Measurements from ENCODE around the gene PCOLCE2. TPM values are rescaled to one million over a fixed set of nuclear protein-coding genes. Genes with fewer than 3 reads are reported as not detected.

PCOLCE2 gene
- total RNA-seq, 4 donors from 2014 or later: 5.3 to 27.4 (median 9.1) TPM

- TF ChIP-seq CTCF (IDR thresholded peaks at IDR 0.05) (no peak), POLR2A (IDR thresholded peaks at IDR 0.05) (no peak)
- Histone ChIP-seq H3K4me3 (no peak overlapping the region), H3K36me3 (no peaks in the 10 kb centered on the region), H3K9me3 (no peaks in the 10 kb centered on the region), H3K27me3 (no peaks in the 10 kb centered on the region), H3K4me1 (no peaks in the 10 kb centered on the region), H3K27ac (no peak overlapping the region)
- DNase-seq: no peak
- intact Hi-C loops (cut with DNase I; ENCODE audit: low total_unique reads): no loop called here
These were observed 73.1 kb downstream of the PCOLCE2 start for GRCh38 chr3:142815803-142816202.

- Histone ChIP-seq H3K27ac (no peak overlapping the region), H3K4me3 (no peak overlapping the region), H3K4me1 (no peaks in the 10 kb centered on the region), H3K27me3 (no peaks in the 10 kb centered on the region), H3K9me3 (no peaks in the 10 kb centered on the region), H3K36me3 (no peaks in the 10 kb centered on the region)
- TF ChIP-seq POLR2A (IDR thresholded peaks at IDR 0.05) (no peak), CTCF (IDR thresholded peaks at IDR 0.05) (no peak)
- no peak for DNase-seq
- intact Hi-C loops (cut with DNase I; ENCODE audit: low total_unique reads): no loop called here
These were observed 79.6 kb downstream of the PCOLCE2 start for GRCh38 chr3:142809259-142809658.

GRCh38 chr3:142808103-142808917 is 80.6 kb downstream of the PCOLCE2 start:
- H3K4me1 ChIP-seq: no peaks in the 10 kb centered on the region
- no peaks in the 10 kb centered on the region for H3K36me3 ChIP-seq
- H3K9me3 ChIP-seq: no peaks in the 10 kb centered on the region
- TF ChIP-seq POLR2A (IDR thresholded peaks at IDR 0.05) (no peak), CTCF (IDR thresholded peaks at IDR 0.05) (no peak)
- intact Hi-C loops (cut with DNase I; ENCODE audit: low total_unique reads): no loop called here
- no peak overlapping the region for H3K4me3 ChIP-seq
- no peak for DNase-seq
- H3K27ac ChIP-seq: no peak overlapping the region
- no peaks in the 10 kb centered on the region for H3K27me3 ChIP-seq

- Histone ChIP-seq H3K4me3 (no peak overlapping the region), H3K27me3 (no peaks in the 10 kb centered on the region), H3K36me3 (no peaks in the 10 kb centered on the region), H3K27ac (no peak overlapping the region), H3K9me3 (no peaks in the 10 kb centered on the region), H3K4me1 (no peaks in the 10 kb centered on the region)
- intact Hi-C loops (cut with DNase I; ENCODE audit: low total_unique reads): no loop called here
- no peak for DNase-seq
- TF ChIP-seq POLR2A (IDR thresholded peaks at IDR 0.05) (no peak), CTCF (IDR thresholded peaks at IDR 0.05) (no peak)
These were observed 86.0 kb downstream of the PCOLCE2 start for GRCh38 chr3:142802891-142803290.

GRCh38 chr3:142801746-142802145 is 87.1 kb downstream of the PCOLCE2 start:
- intact Hi-C loops (cut with DNase I; ENCODE audit: low total_unique reads): no loop called here
- H3K9me3 ChIP-seq: no peaks in the 10 kb centered on the region
- DNase-seq: no peak
- H3K27ac ChIP-seq: no peak overlapping the region
- no peak overlapping the region for H3K4me3 ChIP-seq
- H3K4me1 ChIP-seq: no peaks in the 10 kb centered on the region
- H3K27me3 ChIP-seq: no peaks in the 10 kb centered on the region
- no peak for TF ChIP-seq CTCF (IDR thresholded peaks at IDR 0.05)
- no peak for TF ChIP-seq POLR2A (IDR thresholded peaks at IDR 0.05)
- H3K36me3 ChIP-seq: no peaks in the 10 kb centered on the region

Data from uterus (tissue), 4 donors.